GM18867 (cell line): ENCODE measurements around the gene MEF2A.
"Not testable (repeated sequence)": the region's sequence is repeated elsewhere in the genome, so short reads cannot be mapped to it uniquely, and the experiment has no call there.

Source experiments
- ATAC-seq: cut with Tn5 transposase; IDR thresholded peaks from one replicate; pipeline ENCODE4 v1.9.1; 2021; ENCODE audit warnings: mild to moderate bottlenecking, moderate library complexity; ENCODE audit not compliant: unreplicated experiment

The MEF2A gene

GRCh38 chr15:99565299-99566156 is at the start of gene MEF2A:
Gene MEF2A, plus strand, starts transcription at chr15:99565984. Its CDS starts 67,136 bp downstream, at chr15:99633120.
- ATAC-seq: peak; percentile 66

DNA sequence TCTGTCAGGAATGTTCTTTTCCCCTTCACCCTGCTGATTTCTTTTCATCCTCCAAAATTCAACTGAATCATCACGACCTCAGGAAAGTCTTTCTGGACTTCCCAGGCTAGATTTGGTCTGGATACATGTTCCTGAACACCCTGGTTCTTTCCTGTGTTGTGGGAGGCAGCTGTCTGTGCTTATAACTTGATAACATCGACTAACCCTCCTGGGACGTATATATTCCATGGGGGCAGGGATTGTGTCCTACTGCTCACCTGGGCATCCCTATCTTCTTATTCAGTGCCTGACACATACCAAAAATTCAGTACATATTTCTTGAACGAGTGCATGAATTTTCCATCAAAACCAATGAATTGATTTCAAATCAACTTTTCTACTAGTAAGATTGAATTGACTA is 47.6 kb upstream of the MEF2A start:
- no peak for ATAC-seq

DNA sequence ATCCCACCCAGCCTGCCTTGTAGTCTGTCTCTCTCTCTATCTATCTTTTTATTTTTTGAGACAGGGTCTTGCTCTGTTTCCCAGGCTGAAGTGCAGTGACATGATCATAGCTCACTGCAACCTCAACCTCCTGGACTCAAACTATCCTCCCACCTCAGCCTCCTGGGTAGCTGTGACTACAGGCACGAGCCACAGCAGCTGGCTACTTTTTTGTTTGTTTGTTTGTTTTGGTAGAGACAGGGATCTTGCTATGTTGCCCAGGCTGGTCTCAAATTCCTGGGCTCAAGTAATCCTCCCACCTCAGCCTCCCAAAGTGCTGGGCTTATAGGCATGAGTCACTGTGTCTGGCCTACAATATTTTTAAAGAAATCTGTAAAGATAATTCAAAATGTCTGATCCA is 46.4 kb upstream of the MEF2A start:
- ATAC-seq: not testable (repeated sequence)

GRCh38 chr15:99522288-99522687 is 43.5 kb upstream of the MEF2A start:
- ATAC-seq: peak; percentile 55

DNA sequence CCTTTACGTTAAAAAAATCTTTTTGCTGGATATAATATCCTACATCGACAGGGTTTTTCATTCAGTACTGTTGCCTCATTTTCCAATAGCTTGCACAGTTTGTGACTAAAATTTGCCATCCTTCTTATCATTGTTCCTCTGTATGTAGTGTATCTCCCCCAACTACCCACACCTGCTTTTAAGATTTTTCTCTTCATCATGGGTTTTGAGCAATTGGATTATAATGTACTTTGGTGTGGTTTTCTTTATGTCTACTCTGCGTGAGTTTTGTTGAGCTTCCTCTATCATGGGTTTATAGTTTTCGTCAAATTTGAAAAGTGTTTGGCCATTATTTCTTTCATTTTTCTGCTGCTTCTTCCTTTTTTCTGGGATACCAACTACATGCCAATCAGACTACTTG is 39.6 kb upstream of the MEF2A start:
- no peak for ATAC-seq

- ATAC-seq: no peak
Measured at GRCh38 chr15:99526671-99527070, 39.1 kb upstream of the MEF2A start.

GRCh38 chr15:99536422-99537040 is 29.3 kb upstream of the MEF2A start:
- ATAC-seq: no peak

- ATAC-seq: no peak
Measured at GRCh38 chr15:99537344-99537743, 28.4 kb upstream of the MEF2A start.

GRCh38 chr15:99538261-99538660 is 27.5 kb upstream of the MEF2A start:
- ATAC-seq: no peak

DNA sequence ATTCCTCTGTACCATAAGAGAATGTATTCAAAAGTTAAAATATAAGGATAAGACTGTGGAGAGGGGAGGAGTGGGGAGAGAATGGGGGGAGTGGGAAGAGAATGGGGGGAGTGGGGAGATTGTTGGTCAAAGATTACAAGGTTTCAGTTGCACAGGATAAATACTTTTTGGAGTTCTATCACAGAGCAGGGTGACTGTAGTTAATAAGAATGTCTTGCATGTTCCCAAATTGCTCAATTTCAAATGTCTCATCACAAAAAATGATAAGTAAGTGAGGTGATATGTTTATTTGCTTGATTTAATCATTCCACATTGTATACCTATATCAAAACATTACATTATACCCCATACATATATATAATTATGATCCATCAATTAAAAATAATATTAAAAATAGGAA is 23.0 kb upstream of the MEF2A start:
- ATAC-seq: no peak

GRCh38 chr15:99545605-99546004 is 20.2 kb upstream of the MEF2A start:
- ATAC-seq: no peak

- ATAC-seq: no peak
Measured at GRCh38 chr15:99546441-99547100, 19.2 kb upstream of the MEF2A start.

DNA sequence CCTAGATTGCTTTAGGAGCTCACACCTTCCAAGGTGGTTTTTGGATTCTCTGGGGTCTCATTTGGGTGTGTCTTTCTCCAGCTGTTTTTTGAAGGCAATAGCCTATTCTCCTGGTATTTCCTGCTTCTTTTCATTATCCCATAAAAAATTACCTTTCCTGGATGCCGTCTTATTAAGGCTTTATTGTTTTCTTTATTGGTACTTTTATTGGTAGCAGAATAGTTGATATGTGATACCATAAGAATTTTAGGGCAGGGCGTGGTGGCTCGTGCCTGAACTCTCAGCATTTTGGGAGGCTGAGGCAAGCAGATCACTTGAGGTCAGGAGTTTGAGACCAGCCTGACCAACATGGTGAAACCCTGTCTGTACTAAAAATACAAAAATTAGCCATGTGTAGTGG is 18.3 kb upstream of the MEF2A start:
- no peak for ATAC-seq

DNA sequence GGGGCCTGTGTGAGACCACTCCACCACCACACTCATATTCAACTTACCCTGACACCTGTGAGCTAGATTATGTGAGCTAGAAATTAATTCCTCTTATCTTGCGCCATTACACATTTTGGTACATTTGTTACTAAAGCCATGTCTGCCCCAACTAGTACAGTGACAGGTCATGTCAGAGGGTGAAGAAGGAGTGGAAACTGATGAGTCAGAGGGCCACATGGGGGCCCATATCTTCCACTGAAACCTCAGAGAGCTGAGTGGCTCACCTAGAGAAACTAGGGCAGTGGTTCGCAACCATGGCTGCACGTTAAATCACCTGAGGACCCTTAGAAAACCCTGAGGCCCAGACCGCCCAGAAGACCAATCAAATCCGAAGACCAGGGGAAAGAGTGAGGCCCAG is 15.7 kb upstream of the MEF2A start:
- no peak for ATAC-seq

DNA sequence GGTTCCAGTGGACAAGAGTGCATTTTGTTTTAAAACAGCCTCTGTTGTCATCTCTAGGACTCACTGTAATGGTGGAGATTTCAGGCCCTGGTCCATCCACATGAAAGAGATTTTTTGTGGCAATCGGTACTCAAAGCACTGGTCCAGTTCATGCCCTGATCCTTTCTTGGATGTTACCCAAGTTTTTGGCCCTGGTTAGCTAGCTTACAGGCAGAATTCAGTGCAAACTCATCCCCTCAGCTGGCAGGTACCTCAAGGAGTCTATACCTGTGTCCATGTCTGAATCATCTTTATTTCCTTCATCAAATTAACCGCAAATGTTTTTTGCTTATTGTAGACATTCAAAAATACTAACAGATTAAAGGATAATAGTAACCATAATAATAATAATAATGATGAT is 13.7 kb upstream of the MEF2A start:
- no peak for ATAC-seq

DNA sequence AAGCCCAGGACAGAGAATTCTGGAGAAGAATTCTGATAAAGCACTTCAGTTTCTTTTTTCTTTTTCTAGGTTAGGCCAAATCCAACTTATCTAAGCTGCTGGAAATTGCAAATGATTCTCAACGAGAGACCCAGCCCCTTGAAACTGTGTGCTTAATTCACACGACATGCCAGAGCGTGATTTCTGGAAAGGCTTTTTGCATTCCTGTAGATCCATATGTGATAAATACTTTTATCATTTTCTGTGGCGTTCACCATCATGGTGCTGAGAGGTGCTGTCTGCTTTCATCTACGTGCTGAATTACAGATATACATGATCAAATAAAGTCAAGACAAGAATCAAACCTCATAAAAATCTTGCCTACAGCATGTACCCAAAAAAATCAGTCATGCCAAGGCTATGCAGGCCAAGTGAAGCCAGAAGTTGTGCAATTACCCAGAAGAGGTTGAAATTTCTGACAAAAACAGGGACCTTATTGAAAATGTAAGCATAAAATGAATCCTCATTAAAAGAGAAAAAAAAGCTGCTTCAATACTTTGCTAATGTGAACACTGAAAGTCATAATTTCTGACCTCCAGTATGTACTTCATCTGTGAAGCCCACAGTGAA is 10.8 kb upstream of the MEF2A start:
- ATAC-seq: no peak

- ATAC-seq: no peak
Measured at GRCh38 chr15:99556011-99556410, 9.8 kb upstream of the MEF2A start.

- ATAC-seq: no peak
Measured at GRCh38 chr15:99556578-99556977, 9.2 kb upstream of the MEF2A start.

DNA sequence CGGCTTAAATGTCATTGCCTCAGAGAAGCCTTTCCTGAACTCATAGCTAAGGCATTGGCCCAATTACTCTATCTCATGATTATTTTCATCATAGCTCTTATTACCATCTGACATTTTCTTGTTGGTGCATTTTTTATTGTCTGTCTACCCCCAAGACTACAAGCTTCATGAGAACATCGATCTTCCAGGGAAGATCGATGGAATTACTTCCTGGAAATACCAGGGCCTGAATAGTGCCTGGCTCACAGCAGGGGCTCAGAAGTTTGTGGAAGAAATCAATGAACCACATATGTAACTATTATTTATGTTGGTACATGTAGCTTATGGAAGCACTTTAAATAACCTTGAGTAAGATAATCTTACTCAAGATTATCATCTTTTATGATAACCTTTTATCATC is 7.7 kb upstream of the MEF2A start:
- ATAC-seq: no peak

GRCh38 chr15:99558571-99558970 is 7.2 kb upstream of the MEF2A start:
- ATAC-seq: no peak

- ATAC-seq: no peak
Measured at GRCh38 chr15:99561476-99562230, 4.1 kb upstream of the MEF2A start.
